ENCODE measurements around the gene ZNF22. TPM values are rescaled to one million over a fixed set of nuclear protein-coding genes. Genes with fewer than 3 reads are reported as not detected.

Gene ZNF22
- total and polyA plus RNA-seq, 2 of the 8 experiments (the other 6 are each of a cell fraction or from before 2014, with no cell fraction given), result 18.2 to 45.2 TPM

GRCh38 chr10:44983895-44984278, 16.8 kb upstream of the ZNF22 start (continued):
- TF ChIP-seq NRF1 (IDR thresholded peaks at IDR 0.05; ENCODE audit: low read depth, low read length), result no peak
- TF ChIP-seq CBX5 (IDR thresholded peaks at IDR 0.05; ENCODE audit: low read depth, low read length), result no peak
- TF ChIP-seq SIRT6 (IDR thresholded peaks at IDR 0.05; ENCODE audit: low read length), result no peak
- TF ChIP-seq HDAC6 (IDR thresholded peaks at IDR 0.05; ENCODE audit: low read depth, low read length), result no peak
